Epithelial cell of prostate (primary cell): ENCODE measurements around the gene ENKD1.
"Not testable (repeated sequence)": the region's sequence is repeated elsewhere in the genome, so short reads cannot be mapped to it uniquely, and the experiment has no call there.

Experiments
- DNase-seq: peaks from one replicate; pipeline ENCODE4 v3.0.0-alpha.2; 2011; ENCODE audit warnings: low read depth, low spot score
- H3K27ac ChIP-seq: fragments of 450-650 bp; 2 replicates; pipeline ENCODE4 v1.5.1; 2017; ENCODE audit warnings: mild to moderate bottlenecking

ENKD1 gene, protein sequence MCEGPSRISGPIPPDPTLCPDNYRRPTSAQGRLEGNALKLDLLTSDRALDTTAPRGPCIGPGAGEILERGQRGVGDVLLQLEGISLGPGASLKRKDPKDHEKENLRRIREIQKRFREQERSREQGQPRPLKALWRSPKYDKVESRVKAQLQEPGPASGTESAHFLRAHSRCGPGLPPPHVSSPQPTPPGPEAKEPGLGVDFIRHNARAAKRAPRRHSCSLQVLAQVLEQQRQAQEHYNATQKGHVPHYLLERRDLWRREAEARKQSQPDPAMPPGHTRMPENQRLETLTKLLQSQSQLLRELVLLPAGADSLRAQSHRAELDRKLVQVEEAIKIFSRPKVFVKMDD

DNA sequence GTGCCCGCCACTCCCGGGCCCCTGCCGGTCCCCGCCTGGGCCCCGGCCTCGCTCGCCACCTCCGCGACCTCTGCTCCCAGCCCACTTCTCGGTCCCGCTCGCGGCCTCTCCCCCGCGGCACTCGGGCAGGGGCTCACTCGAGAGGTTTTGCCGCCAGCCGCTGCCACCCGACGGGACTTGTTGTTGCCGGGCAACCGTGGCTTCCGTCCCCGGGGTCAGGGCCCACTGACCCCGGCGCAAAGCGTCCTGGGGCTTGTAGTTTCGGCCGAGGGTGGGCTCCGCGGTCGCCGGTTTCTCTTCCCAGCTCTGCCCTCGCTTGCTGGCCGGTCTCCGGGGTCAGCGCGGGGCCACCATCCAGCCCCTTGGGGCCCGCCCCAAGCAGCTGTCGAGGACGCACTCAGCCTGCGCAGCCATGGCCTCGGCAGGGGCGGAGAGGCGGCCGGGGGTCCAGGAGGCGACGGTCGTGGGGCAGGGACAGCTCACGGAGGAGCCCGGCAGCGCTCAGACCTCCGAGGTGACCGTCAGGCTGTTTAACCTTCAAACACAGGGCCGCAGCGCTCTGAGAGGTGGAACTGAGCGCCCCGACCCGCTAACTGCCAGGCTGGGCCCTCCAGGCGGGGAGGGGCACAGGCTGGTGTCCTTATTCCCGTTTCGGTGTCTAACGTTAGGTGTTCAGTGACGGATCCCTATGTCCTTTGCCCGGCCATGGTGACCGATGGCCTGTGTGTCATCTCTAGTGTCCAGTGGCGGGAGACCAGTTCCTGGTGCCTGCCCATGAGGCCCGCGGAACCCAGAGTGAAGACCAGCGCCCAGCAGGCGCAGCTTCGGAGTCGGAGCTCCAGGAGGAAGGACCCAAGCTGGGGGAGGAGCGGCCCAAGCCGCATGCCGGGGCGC lies at the start of gene ENKD1, which contains the start of gene C16orf86:
TSS of gene ENKD1 (minus strand) at position 192 of the 894 bp plus-strand sequence. CDS start 308 bp downstream, outside the sequence.
TSS of gene C16orf86 (plus strand) at position 256 of the 894 bp plus-strand sequence. CDS start at position 413, 157 bp downstream.
- no peak within 1 kb of the TSS for H3K27ac ChIP-seq
- DNase-seq, result no peak

DNA sequence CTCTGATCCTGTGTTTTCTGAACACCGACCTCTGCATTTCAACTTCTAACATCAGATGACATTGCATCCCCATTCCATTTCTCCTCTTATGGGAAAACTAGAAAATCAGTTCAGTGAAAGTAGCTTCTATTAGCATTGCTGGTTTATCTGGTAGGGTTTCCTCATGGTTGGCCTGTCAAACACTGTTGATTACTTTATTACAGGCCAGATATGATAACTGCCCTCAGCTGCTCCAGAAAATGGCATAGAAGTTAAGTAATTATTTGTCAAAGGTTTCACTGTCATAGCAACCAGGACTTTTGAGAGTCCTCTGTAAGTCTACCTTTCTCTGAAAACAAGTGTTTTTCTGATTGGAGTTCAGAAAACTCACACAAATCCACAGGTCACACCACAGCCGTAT lies 49.5 kb upstream of the ENKD1 start:
- no peak overlapping the region for H3K27ac ChIP-seq
- no peak for DNase-seq

DNA sequence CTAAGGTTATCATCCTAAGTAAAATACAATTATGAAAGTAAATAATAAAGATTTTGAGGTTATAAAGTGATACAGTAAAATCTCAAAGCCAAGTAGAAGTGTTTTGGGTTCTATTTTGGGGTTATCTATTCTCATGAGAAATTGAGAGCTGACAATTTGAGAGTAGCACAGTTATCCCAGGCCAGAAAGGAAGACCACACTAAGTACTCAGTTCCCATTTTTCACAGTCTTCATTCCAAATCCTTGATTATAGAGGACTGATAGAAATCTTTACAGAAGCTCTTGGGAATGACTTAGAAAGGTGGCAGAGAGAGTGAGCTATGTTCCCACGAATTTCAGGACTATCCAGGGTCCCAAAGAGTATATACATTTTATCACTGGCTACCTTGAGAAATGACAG lies 48.0 kb upstream of the ENKD1 start:
- no peak for DNase-seq
- no peak overlapping the region for H3K27ac ChIP-seq

DNA sequence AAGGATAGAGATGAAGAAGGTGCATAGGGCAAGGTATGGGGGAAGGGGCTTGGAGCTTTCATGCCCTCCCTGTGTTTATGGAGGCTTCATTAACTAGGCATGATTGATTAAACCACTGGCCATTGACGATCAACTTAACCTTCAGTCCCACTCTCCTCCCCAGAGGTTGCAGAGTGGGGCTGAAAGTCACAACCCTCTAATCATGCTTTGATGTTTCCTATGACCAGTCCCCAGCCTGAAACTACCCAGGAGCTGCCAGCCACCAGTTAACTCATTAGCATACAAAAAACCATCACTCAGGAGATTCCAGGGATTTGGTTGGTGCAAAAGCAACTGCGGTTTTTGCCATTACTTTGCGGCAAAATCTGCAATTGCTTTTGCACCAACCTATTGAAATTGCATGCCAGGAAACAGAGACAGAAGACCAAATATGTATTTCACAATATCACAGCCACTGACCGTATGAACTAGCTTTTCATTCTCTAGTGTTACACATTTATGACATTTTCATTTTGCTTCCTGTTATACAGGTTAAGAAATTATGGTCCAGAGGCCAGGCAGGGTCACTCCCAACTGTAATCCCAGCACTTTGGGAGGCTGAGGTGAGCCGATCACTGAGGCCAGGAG lies 47.2 kb upstream of the ENKD1 start:
- DNase-seq, result no peak
- H3K27ac ChIP-seq, result no peak overlapping the region

DNA sequence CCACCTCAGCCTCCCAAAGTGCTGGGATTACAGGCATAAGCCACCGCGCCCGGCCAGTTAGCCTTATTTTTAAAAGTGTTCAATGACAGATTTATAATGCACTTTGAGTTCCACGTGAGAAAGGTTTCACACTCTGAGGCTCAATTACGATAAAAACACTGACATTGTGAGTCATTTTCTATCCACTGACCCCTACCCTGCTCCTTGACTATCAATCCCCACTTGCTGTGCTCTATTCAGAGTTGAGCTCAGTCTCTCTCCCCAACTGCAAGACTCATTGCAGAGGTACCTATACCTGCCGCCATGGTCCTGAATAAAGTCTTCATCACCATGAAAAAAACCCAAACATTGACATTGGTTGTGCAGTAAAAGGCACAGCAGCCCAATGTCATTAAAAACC lies 44.1 kb upstream of the ENKD1 start:
- no peak overlapping the region for H3K27ac ChIP-seq
- no peak for DNase-seq

DNA sequence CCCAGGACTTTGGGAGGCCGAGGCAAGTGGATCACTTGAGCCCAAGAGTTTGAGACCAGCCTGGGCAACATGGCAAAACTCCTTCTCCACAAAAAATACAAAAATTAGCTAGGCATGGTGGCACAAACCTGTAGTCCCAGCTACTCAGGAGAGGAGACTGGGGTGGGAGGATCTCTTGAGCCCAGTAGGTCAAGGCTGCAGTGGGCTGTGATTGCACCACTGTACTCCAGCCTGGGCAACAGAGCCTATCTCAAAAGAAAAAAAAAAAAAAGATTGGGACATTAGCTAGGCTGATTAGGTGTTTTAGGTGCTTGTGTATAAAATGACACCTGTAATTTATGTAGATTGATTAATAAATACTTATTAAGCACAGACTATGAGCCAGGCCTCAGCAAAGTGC lies 42.5 kb upstream of the ENKD1 start:
- DNase-seq, result no peak
- H3K27ac ChIP-seq, result peak overlapping the region; percentile 48

DNA sequence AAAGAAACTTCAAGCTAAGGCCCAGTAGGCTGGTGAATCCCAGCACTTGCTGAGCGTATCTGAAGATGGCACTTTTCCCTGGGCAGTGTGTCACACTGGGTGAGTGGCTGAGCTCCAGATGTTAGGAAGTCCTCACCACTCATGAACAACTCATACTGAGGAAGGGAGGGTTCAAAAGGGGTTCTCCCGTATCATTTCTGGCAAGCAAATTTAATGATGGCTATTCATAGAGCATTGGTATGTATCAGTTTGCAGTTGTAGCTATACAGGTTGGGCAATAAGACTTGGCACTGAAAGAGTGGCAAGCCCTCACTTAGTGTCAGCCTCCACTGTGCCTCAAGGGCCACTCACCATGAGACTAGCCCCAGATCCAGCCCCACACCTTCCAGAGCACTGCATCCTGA lies 41.8 kb upstream of the ENKD1 start:
- H3K27ac ChIP-seq, result peak overlapping the region; percentile 48
- no peak for DNase-seq

DNA sequence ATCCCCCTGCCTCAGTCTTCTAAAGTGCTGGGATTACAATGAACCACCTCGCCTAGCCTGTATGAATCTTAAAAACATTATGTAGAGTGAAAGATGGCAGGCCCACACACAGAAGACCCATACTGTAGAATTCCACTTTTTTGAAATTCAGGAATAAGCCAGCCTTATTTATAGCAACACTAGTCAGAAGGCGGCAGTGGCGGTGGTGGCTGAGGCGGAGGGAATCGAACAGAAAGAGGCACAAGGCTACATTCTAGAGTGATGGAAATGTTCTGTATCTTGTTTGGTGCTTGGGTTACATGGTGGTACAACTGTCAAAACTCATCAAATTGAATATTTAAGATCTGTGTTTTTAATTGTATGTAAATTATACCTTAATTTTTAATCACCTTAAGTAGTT lies 41.2 kb upstream of the ENKD1 start:
- peak overlapping the region; percentile 48 for H3K27ac ChIP-seq
- DNase-seq, result no peak

DNA sequence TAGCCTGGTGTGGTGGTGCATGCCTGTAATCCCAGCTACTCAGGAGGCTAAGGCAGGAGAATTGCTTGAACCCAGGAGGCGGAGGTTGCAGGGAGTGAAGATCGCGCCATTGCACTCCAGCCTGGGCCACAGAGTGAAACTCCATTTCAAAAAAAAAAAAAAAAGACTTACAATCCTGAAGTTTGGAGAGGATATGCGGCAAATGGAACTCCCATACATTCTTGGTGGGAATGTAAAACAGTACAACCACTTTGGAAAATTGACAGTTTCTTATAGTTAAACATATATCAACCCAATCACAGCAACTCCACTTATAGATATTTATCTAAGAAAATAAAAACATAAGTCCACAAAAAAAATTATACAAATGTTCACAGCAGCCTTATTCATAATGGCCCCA lies 40.7 kb upstream of the ENKD1 start:
- H3K27ac ChIP-seq, result no peak overlapping the region
- DNase-seq, result no peak

DNA sequence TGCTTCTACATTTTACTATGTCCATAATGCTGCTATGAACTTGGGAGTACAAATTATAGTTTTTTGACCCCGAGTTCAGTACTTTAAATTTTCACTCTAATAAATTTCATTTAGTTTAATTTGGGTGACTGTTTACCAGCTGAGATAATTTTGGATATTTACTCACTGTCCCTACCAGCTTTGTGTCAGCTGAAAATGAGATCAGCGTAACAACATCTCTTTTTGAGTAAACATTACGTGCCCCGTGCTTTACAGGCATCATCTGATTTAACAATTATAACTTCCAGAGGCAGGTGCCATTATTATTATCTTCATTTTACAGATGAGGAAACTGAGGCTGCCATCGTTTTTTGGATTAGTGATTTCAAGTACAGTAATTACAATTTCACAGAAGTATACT lies 37.6 kb upstream of the ENKD1 start:
- H3K27ac ChIP-seq, result no peak overlapping the region
- DNase-seq, result no peak

DNA sequence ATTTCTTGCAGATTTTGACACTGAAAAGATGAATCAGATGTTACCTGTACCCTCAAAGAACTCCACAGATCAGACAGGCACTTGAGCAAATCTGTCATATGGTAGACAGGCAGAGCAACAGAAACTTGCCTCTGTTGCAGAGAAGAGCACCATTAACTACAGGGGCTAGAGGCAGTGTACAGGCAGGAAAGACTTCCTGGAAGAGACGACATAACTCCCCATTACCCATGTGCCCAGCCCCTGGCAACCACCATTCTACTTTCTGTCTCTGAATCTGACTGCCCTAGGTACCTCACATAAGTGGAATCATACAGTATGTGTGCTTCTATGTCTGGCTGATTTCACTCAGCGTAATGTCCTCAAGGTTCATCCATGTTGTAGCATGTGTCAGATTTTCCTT lies 37.1 kb upstream of the ENKD1 start:
- no peak overlapping the region for H3K27ac ChIP-seq
- no peak for DNase-seq

DNA sequence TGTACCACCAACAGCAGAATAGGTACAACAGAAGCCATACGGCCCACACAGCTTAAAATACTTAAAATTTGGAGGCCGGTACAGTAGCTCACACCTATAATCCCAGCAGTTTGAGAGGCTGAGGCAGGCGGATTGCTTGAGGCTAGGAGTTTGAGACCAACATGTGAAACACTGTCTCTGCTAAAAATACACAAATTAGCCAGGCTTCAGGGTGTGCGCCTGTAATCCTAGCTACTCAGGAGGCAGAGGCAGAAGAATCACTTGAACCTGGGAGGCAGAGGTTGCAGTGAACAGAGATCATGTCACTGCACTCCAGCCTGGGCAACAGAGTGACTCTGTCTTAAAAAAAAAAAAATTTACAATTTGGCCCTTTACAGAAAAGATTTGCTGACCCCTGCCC lies 35.6 kb upstream of the ENKD1 start:
- no peak for DNase-seq
- H3K27ac ChIP-seq, result no peak overlapping the region

DNA sequence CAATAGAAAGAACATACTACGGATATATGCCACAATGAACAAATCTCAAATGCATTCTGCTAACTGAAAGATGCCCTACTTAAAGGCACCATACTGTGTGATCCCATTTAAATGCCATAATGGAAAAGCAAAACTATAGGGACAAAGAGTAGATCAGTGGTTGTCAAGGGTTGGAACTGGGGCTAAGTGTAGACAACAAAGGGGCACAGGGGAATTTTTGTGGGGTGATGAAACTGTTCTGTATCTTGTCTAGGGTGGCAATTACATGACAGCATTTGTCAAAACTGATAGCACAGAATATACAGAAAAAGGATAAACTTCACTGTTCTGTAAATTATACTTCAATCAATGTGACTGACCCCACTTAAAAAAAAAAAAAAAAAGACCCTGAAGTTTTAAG lies 34.9 kb upstream of the ENKD1 start:
- no peak for DNase-seq
- H3K27ac ChIP-seq, result no peak overlapping the region

DNA sequence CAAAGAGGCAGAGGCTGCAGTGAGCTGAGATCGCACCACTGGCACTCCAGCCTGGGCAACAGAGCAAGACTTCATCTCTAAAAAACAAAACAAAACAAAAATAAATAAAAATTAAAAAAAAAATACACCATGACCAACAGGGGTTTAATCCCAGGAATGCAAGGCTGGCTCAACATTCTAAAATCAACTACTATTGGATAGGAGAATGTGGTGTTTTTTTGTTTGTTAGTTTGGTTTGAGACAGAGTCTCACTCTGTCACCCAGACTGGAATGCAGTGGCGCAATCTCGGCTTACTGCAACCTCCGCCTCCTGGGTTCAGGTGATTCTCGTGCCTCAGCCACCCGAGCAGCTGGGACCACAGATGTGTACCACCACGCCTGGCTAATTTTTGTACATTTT lies 32.7 kb upstream of the ENKD1 start:
- H3K27ac ChIP-seq, result peak overlapping the region; percentile 68
- no peak for DNase-seq

DNA sequence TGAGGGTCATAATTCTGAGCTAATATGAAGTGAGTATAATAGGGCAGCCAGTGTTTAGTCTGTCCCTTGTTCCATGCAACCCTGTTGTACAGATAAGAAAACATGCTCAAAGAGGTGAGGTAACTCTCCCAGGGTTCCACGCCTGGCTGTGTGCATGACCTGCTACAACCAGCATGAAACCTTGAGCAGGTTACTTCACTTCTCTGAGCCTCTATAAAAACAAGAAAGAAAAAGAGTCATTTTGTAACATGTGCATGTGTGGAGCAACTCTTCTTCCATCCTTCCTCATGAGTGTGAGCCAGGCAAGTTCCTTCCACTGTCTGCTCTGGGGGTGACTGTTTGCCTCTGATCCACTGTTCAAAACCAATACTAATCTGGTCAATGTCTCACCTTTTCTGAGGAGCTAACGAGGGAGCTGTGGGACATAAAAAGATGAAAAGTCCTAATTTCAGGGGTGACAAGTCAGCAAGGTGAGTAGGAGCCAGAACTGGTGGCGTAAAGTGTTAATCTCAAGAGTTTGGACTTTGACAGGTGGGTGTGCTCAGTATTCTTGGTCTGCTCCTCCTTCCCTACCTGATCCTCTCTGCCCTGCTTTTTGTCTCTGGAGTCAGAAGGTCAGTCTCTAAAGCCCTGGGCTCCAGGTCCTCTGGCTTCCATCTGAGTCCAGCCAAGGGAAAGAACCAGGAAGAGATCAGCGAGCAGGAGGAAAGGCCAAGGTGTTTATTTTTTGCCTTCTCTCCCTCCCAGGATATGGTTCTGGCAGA lies 31.1 kb upstream of the ENKD1 start:
- no peak for DNase-seq
- peak overlapping the region; percentile 68 for H3K27ac ChIP-seq

DNA sequence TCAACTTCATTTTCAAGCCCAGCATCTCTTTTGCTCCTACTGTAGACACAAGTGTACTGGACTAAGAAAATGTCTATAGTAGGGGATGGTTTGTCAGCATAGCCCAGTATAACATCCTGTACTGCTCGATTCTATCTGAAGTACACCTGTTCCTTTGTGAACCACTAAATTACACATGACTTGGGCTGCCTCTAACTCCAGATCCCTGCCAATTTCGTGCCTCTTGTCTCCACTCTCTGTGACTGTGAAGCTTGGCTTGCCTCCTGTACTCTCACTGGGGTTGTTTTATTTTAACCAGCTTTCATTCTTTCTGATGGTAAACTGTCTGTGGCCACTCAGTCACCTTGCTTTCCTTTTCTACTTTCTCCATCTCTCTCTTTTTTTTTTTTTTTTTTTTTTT lies 28.1 kb upstream of the ENKD1 start:
- H3K27ac ChIP-seq, result no peak overlapping the region

DNA sequence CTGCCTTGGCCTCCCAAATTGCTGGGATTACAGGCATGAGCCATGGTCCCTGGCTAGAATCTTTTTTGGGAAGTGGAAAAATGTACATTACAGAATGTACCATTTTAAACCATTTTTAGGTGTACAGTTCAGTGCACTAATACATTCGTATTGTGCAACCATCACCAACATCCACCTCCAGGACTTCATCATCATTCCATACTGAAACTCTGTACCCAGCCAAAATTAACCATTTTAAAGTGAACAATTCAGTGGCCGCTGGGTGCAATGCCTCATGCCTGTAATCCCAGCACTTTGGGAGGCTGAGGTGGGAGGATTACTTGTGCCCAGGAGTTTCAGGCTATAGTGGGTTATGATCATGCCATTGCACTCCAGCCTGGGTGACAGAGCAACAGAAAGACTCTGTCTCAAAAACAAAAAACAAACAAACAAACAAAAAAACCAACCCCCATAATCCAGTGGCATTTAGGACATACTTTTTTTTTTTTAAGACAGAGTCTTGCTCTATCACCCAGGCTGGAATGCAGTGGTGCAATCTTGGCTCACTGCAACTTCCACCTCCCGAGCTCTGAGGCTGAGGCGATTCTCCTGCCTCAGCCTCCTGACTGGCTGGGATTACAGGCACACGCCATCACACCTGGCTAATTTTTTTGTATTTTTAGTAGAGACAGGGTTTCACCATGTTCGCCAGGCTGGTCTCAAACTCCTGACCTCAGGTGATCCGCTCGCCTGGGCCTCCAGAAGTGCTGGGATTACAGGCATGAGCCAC lies 27.2 kb upstream of the ENKD1 start:
- DNase-seq, result not testable (repeated sequence)
- peak overlapping the region; percentile 18 for H3K27ac ChIP-seq

More for the DNA sequence above, 28.1 kb upstream of the ENKD1 start:
- DNase-seq, result no peak

DNA sequence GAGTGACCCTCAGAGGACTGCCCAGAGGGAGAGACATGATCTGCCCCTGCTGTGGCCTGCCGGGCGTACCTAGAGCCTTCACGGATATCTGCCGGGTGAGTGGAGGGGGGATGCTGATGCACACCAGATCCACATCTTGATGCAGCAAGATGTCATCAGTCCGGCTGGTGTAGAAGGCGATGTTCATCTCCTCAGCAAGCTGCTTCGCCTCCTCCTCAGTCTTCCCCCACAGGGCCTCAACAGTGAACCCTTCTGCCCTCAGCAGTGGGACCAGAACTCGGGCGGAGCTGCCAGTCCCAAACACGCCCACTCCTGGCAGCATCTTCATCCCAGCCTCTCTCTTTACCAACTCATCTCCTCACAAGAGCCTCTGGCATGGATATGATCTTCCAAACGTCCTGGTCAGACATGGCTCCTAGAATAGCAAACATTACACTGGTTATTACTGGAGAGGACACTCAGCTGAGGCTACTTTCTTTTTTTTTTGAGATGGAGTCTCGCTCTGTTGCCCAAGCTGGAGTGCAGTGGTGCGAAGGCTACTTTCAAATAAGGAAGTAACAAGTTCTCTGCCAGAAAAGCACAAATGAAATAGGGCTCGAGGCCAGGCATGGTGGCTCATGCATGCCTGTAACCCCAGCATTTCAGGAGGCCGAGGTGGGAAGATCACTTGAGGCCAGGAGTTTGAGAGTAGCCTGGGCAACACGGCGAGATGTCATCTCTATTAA lies 19.0 kb upstream of the ENKD1 start:
- peak overlapping the region; percentile 67 for H3K27ac ChIP-seq
- no peak for DNase-seq

DNA sequence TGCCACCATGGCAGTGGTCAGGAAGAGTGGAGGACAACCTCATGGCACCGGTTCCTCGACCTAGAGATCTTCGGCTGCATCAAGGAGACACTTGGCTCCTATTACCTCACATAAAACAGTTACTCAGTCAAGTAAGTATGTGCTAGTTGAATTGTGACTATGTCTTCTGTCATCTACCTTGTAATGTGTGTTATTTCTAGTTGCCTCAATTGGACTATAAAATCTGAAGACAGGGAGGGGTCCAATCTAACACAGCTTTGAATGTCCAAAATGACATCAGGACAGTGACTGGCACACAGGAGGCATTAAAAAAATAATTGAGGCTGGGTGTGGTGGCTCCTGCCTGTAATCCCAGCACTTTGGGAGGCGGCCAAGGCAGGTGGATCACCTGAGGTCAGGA lies 17.2 kb upstream of the ENKD1 start:
- peak overlapping the region; percentile 67 for H3K27ac ChIP-seq

More for the DNA sequence above, 17.2 kb upstream of the ENKD1 start:
- no peak for DNase-seq
